ENCODE measurements around the gene TMEM214. TPM values are rescaled to one million over a fixed set of nuclear protein-coding genes. Genes with fewer than 3 reads are reported as not detected.

TMEM214 gene
- total and polyA plus RNA-seq, 2 experiments from 2014 or later = 74.9 to 75.7 TPM

- no peak overlapping the region for H3K27ac ChIP-seq
- 68 to 79% methylated on average over 3 of the region's 3 CpGs for WGBS, 2 experiments (ENCODE audit: low coverage in 1 of 2, low lambda C conversion rate in 2 of 2, missing lambda C conversion rate in 2 of 2)
- H3F3A ChIP-seq (ENCODE audit: insufficient read depth) = peaks cover 68% of the 10 kb centered on the region
Observed at GRCh38 chr2:27065128-27065527, 32.4 kb downstream of the TMEM214 start.

GRCh38 chr2:27067385-27067784, 34.6 kb downstream of the TMEM214 start:
- peaks cover 20% of the 10 kb centered on the region for H3K36me3 ChIP-seq (ENCODE audit: low read depth)
- in situ Hi-C loops (cut with MboI) = no loop called here
- no peaks in the 10 kb centered on the region for H4K20me1 ChIP-seq (ENCODE audit: insufficient read depth)

More at GRCh38 chr2:27065128-27065527, 32.4 kb downstream of the TMEM214 start:
- Histone ChIP-seq H3K9me2 (ENCODE audit: insufficient read depth) (no peaks in the 10 kb centered on the region), H3K4me1 (ENCODE audit: insufficient read depth) (peaks cover 17% of the 10 kb centered on the region), H2AFZ (no peak overlapping the region), H4K20me1 (ENCODE audit: insufficient read depth) (no peaks in the 10 kb centered on the region), H3K79me2 (ENCODE audit: insufficient read depth) (peaks cover 52% of the 10 kb centered on the region), H3K27me3 (replicated peaks; ENCODE audit: insufficient read depth) (no peaks in the 10 kb centered on the region), H3K9ac (no peak overlapping the region), H3K4me2 (ENCODE audit: unreplicated experiment) (no peak overlapping the region), H3K36me3 (ENCODE audit: low read depth) (peaks cover 17% of the 10 kb centered on the region; the same call in 1 of the 2 replicates), H3K4me3 (no peak overlapping the region), H3K9me3 (ENCODE audit: low read depth) (no peaks in the 10 kb centered on the region)
- TF ChIP-seq EZH2phosphoT487 (IDR thresholded peaks at IDR 0.05; ENCODE audit: insufficient read depth, low read depth) (no peak), EZH2 (IDR thresholded peaks at IDR 0.05; ENCODE audit: insufficient read depth, poor library complexity, severe bottlenecking) (no peak)
- no peak for DNase-seq
- in situ Hi-C loops (cut with MboI) = no loop called here

GRCh38 chr2:27069436-27069835, 36.7 kb downstream of the TMEM214 start:
- H3K27me3 ChIP-seq (replicated peaks; ENCODE audit: insufficient read depth) = no peaks in the 10 kb centered on the region
- no peak for TF ChIP-seq EZH2 (IDR thresholded peaks at IDR 0.05; ENCODE audit: insufficient read depth, poor library complexity, severe bottlenecking)
- TF ChIP-seq EZH2phosphoT487 (IDR thresholded peaks at IDR 0.05; ENCODE audit: insufficient read depth, low read depth) = no peak
- H3K4me1 ChIP-seq (ENCODE audit: insufficient read depth) = peaks cover 21% of the 10 kb centered on the region
- peak overlapping the region; percentile 96 for H3K9ac ChIP-seq
- no peak for DNase-seq
- H3K27ac ChIP-seq = no peak overlapping the region
- H3K9me2 ChIP-seq (ENCODE audit: insufficient read depth) = no peaks in the 10 kb centered on the region
- H3K4me3 ChIP-seq = peak overlapping the region; percentile 91
- peak overlapping the region; percentile 83 for H3K4me2 ChIP-seq (ENCODE audit: unreplicated experiment)
- no peak overlapping the region for H2AFZ ChIP-seq
- in situ Hi-C loops (cut with MboI) = no loop called here
- H3K79me2 ChIP-seq (ENCODE audit: insufficient read depth) = peaks cover 65% of the 10 kb centered on the region
- H3F3A ChIP-seq (ENCODE audit: insufficient read depth) = peaks cover 31% of the 10 kb centered on the region
- no peaks in the 10 kb centered on the region for H3K9me3 ChIP-seq (ENCODE audit: low read depth)
- H3K36me3 ChIP-seq (ENCODE audit: low read depth) = peaks cover 20% of the 10 kb centered on the region
- WGBS, 2 experiments (ENCODE audit: low coverage in 1 of 2, low lambda C conversion rate in 2 of 2, missing lambda C conversion rate in 2 of 2) = 98% methylated on average over 6 of the region's 6 CpGs
- no peaks in the 10 kb centered on the region for H4K20me1 ChIP-seq (ENCODE audit: insufficient read depth)

More at GRCh38 chr2:27067385-27067784, 34.6 kb downstream of the TMEM214 start:
- DNase-seq = no peak
- Histone ChIP-seq H3F3A (ENCODE audit: insufficient read depth) (peaks cover 48% of the 10 kb centered on the region), H3K4me1 (ENCODE audit: insufficient read depth) (peaks cover 21% of the 10 kb centered on the region), H3K9me3 (ENCODE audit: low read depth) (no peaks in the 10 kb centered on the region), H2AFZ (no peak overlapping the region), H3K9me2 (ENCODE audit: insufficient read depth) (no peaks in the 10 kb centered on the region), H3K4me2 (ENCODE audit: unreplicated experiment) (no peak overlapping the region), H3K9ac (no peak overlapping the region), H3K27me3 (replicated peaks; ENCODE audit: insufficient read depth) (no peaks in the 10 kb centered on the region), H3K27ac (no peak overlapping the region), H3K79me2 (ENCODE audit: insufficient read depth) (peaks cover 65% of the 10 kb centered on the region), H3K4me3 (no peak overlapping the region)
- WGBS, 2 experiments (ENCODE audit: low coverage in 1 of 2, low lambda C conversion rate in 2 of 2, missing lambda C conversion rate in 2 of 2) = 92 to 95% methylated on average over 5 of the region's 5 CpGs
- no peak for TF ChIP-seq EZH2phosphoT487 (IDR thresholded peaks at IDR 0.05; ENCODE audit: insufficient read depth, low read depth)
- no peak for TF ChIP-seq EZH2 (IDR thresholded peaks at IDR 0.05; ENCODE audit: insufficient read depth, poor library complexity, severe bottlenecking)

- H3F3A ChIP-seq (ENCODE audit: insufficient read depth) = peaks cover 25% of the 10 kb centered on the region
- peaks cover 20% of the 10 kb centered on the region for H3K36me3 ChIP-seq (ENCODE audit: low read depth)
- peaks cover 63% of the 10 kb centered on the region for H3K79me2 ChIP-seq (ENCODE audit: insufficient read depth)
- in situ Hi-C loops (cut with MboI) = no loop called here
- peak overlapping the region; percentile 91 for H3K4me3 ChIP-seq
- no peaks in the 10 kb centered on the region for H3K27me3 ChIP-seq (replicated peaks; ENCODE audit: insufficient read depth)
- peak overlapping the region; percentile 83 for H3K4me2 ChIP-seq (ENCODE audit: unreplicated experiment)
- peak overlapping the region; percentile 96 for H3K9ac ChIP-seq
- WGBS, 2 experiments (ENCODE audit: low coverage in 1 of 2, low lambda C conversion rate in 2 of 2, missing lambda C conversion rate in 2 of 2) = 65 to 69% methylated on average over 8 of the region's 8 CpGs
- no peak overlapping the region for H2AFZ ChIP-seq
- no peak overlapping the region for H3K27ac ChIP-seq
- no peaks in the 10 kb centered on the region for H3K9me3 ChIP-seq (ENCODE audit: low read depth)
- no peaks in the 10 kb centered on the region for H4K20me1 ChIP-seq (ENCODE audit: insufficient read depth)
- no peaks in the 10 kb centered on the region for H3K9me2 ChIP-seq (ENCODE audit: insufficient read depth)
- TF ChIP-seq EZH2 (IDR thresholded peaks at IDR 0.05; ENCODE audit: insufficient read depth, poor library complexity, severe bottlenecking) = no peak
- TF ChIP-seq EZH2phosphoT487 (IDR thresholded peaks at IDR 0.05; ENCODE audit: insufficient read depth, low read depth) = no peak
- no peak for DNase-seq
- peaks cover 21% of the 10 kb centered on the region for H3K4me1 ChIP-seq (ENCODE audit: insufficient read depth)
Observed at GRCh38 chr2:27069961-27070618, 37.3 kb downstream of the TMEM214 start.
